OCI-LY1 (cell line): Measurements from ENCODE around the gene LSM4.

Experiments used
- H2AFZ ChIP-seq: fragments of 200-600 bp; sonication (generic), shearing (Covaris generic); 2 replicates; pipeline ENCODE4 v1.6.0; 2014; ENCODE audit warnings: antibody characterized with exemption, mild to moderate bottlenecking, low read length
- H3F3A ChIP-seq: fragments of 200-600 bp; sonication (generic), shearing (Covaris generic); 2 replicates; pipeline ENCODE4 v1.6.0; 2014; ENCODE audit warnings: mild to moderate bottlenecking, antibody characterized with exemption, low read length, moderate library complexity; ENCODE audit not compliant: insufficient read depth
- H3K27ac ChIP-seq: fragments of 200-600 bp; sonication (generic); 2 replicates; pipeline ENCODE4 v1.5.1; 2014; ENCODE audit warnings: low read length, mixed run types, mild to moderate bottlenecking, low read depth; ENCODE audit not compliant: poor library complexity, severe bottlenecking
- H3K27me3 ChIP-seq: fragments of 200-600 bp; sonication (generic); 2 replicates; pipeline ENCODE4 v1.6.0; 2014; ENCODE audit warnings: antibody characterized with exemption, mild to moderate bottlenecking, low read length, moderate library complexity; ENCODE audit not compliant: insufficient read depth
- H3K36me3 ChIP-seq: fragments of 200-600 bp; sonication (generic); 2 replicates; pipeline ENCODE4 v1.6.1; 2014; ENCODE audit warnings: mild to moderate bottlenecking, antibody characterized with exemption, low read length, moderate library complexity, mixed read lengths; ENCODE audit not compliant: insufficient read depth
- H3K4me1 ChIP-seq: fragments of 200-600 bp; sonication (generic); 2 replicates; pipeline ENCODE4 v1.5.1; 2014; ENCODE audit warnings: mild to moderate bottlenecking, low read length, moderate library complexity; ENCODE audit not compliant: insufficient read depth, severe bottlenecking
- H3K4me2 ChIP-seq: fragments of 200-600 bp; sonication (generic), shearing (Covaris generic); 2 replicates; pipeline ENCODE4 v1.6.1; 2014; ENCODE audit warnings: low read length
- H3K4me3 ChIP-seq: fragments of 200-600 bp; sonication (generic); 2 replicates; pipeline ENCODE4 v1.5.1; 2014; ENCODE audit warnings: low read length, low read depth, mild to moderate bottlenecking, mixed read lengths; ENCODE audit not compliant: poor library complexity, severe bottlenecking
- H3K79me2 ChIP-seq: fragments of 200-600 bp; shearing (Covaris generic); 2 replicates; pipeline ENCODE4 v1.6.1; 2016; ENCODE audit warnings: mixed run types, low read length, mixed read lengths; ENCODE audit not compliant: insufficient read depth
- H3K9ac ChIP-seq: fragments of 200-600 bp; sonication (generic), shearing (Covaris generic); 2 replicates; pipeline ENCODE4 v1.6.1; 2014; ENCODE audit warnings: mild to moderate bottlenecking, low read length, mixed read lengths
- H3K9me2 ChIP-seq: fragments of 200-600 bp; sonication (generic), shearing (Covaris generic); 2 replicates; pipeline ENCODE4 v1.6.1; 2014; ENCODE audit warnings: low read depth, mild to moderate bottlenecking, low read length, mixed read lengths
- H3K9me3 ChIP-seq: fragments of 200-600 bp; shearing (Covaris generic); 2 replicates; pipeline ENCODE4 v1.6.1; 2014; ENCODE audit warnings: low read length, mixed read lengths
- H4K20me1 ChIP-seq: fragments of 200-600 bp; sonication (generic), shearing (Covaris generic); 2 replicates; pipeline ENCODE4 v1.6.0; 2016; ENCODE audit warnings: mild to moderate bottlenecking, low read length; ENCODE audit not compliant: insufficient read depth
- EZH2 ChIP-seq: fragments of 200-600 bp; sonication (generic), shearing (Covaris generic); IDR thresholded peaks from 2 replicates; pipeline ENCODE4 v1.8.0; 2017; ENCODE audit warnings: borderline replicate concordance, mixed run types, mild to moderate bottlenecking, antibody characterized with exemption, low read length, moderate library complexity, mixed read lengths
- TF ChIP-seq, protein P1 (sequence below): fragments of 200-600 bp; sonication (generic), shearing (Covaris generic); IDR thresholded peaks from 2 replicates; pipeline ENCODE4 v1.5.1; 2017; ENCODE audit warnings: mild to moderate bottlenecking, antibody characterized with exemption, low read length, moderate library complexity, mixed read lengths

Gene LSM4

GRCh38 chr19:18278521-18279265 is 44.2 kb downstream of the LSM4 start:
- Histone ChIP-seq H3K27ac (peak overlapping the region; percentile 88), H3F3A (no peaks in the 10 kb centered on the region), H3K4me3 (peak overlapping the region; percentile 63), H3K36me3 (peaks cover 5% of the 10 kb centered on the region; the same call in 1 of the 2 replicates), H4K20me1 (no peaks in the 10 kb centered on the region), H3K4me2 (peak overlapping the region; percentile 60), H3K9me2 (no peaks in the 10 kb centered on the region), H3K9ac (peak overlapping the region; percentile 8; the same call in 1 of the 2 replicates), H3K4me1 (peaks cover 20% of the 10 kb centered on the region), H3K79me2 (no peaks in the 10 kb centered on the region), H3K27me3 (no peaks in the 10 kb centered on the region), H3K9me3 (no peaks in the 10 kb centered on the region), H2AFZ (no peak overlapping the region)
- no peak for TF ChIP-seq EZH2
- TF ChIP-seq, protein P1, sequence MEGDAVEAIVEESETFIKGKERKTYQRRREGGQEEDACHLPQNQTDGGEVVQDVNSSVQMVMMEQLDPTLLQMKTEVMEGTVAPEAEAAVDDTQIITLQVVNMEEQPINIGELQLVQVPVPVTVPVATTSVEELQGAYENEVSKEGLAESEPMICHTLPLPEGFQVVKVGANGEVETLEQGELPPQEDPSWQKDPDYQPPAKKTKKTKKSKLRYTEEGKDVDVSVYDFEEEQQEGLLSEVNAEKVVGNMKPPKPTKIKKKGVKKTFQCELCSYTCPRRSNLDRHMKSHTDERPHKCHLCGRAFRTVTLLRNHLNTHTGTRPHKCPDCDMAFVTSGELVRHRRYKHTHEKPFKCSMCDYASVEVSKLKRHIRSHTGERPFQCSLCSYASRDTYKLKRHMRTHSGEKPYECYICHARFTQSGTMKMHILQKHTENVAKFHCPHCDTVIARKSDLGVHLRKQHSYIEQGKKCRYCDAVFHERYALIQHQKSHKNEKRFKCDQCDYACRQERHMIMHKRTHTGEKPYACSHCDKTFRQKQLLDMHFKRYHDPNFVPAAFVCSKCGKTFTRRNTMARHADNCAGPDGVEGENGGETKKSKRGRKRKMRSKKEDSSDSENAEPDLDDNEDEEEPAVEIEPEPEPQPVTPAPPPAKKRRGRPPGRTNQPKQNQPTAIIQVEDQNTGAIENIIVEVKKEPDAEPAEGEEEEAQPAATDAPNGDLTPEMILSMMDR = peak; percentile 56

GRCh38 chr19:18274781-18275356 is 48.0 kb downstream of the LSM4 start:
- no peaks in the 10 kb centered on the region for H3F3A ChIP-seq
- H3K27me3 ChIP-seq = no peaks in the 10 kb centered on the region
- no peaks in the 10 kb centered on the region for H3K79me2 ChIP-seq
- peaks cover 12% of the 10 kb centered on the region for H3K4me1 ChIP-seq
- no peak overlapping the region for H3K4me3 ChIP-seq
- H4K20me1 ChIP-seq = no peaks in the 10 kb centered on the region
- H3K9me3 ChIP-seq = no peaks in the 10 kb centered on the region
- no peak overlapping the region for H3K4me2 ChIP-seq
- H2AFZ ChIP-seq = no peak overlapping the region
- H3K27ac ChIP-seq = no peak overlapping the region
- TF ChIP-seq, protein P1 = no peak
- no peak for TF ChIP-seq EZH2
- H3K9me2 ChIP-seq = no peaks in the 10 kb centered on the region
- H3K9ac ChIP-seq = no peak overlapping the region
- peaks cover 5% of the 10 kb centered on the region; the same call in 1 of the 2 replicates for H3K36me3 ChIP-seq

- Histone ChIP-seq H4K20me1 (no peaks in the 10 kb centered on the region), H3K4me1 (peaks cover 11% of the 10 kb centered on the region), H3K4me2 (no peak within 1 kb of the TSS), H3F3A (no peaks in the 10 kb centered on the region), H3K27ac (no peak within 1 kb of the TSS), H3K9me3 (no peaks in the 10 kb centered on the region), H3K9ac (no peak within 1 kb of the TSS), H3K4me3 (no peak within 1 kb of the TSS), H3K36me3 (peaks cover 5% of the 10 kb centered on the region; the same call in 1 of the 2 replicates), H3K79me2 (no peaks in the 10 kb centered on the region), H3K9me2 (no peaks in the 10 kb centered on the region), H2AFZ (no peak within 1 kb of the TSS), H3K27me3 (no peaks in the 10 kb centered on the region)
- TF ChIP-seq, protein P1 = no peak
- no peak for TF ChIP-seq EZH2
These were observed 48.6 kb downstream of the LSM4 start, which contains the start of gene IQCN for GRCh38 chr19:18274219-18274780. TSS of gene IQCN (minus strand) at chr19:18274452. CDS start at chr19:18269478, 4,974 bp downstream.
